HG03442 (cell line): ENCODE results near the gene SLC19A2.
"Not testable (repeated sequence)": the region's sequence is repeated elsewhere in the genome, so short reads cannot be mapped to it uniquely, and the experiment has no call there.

Source experiments
- ATAC-seq: cut with Tn5 transposase; IDR thresholded peaks from one replicate; pipeline ENCODE4 v1.9.1; 2021; ENCODE audit warnings: mild to moderate bottlenecking, moderate library complexity; ENCODE audit not compliant: unreplicated experiment

The SLC19A2 gene, protein sequence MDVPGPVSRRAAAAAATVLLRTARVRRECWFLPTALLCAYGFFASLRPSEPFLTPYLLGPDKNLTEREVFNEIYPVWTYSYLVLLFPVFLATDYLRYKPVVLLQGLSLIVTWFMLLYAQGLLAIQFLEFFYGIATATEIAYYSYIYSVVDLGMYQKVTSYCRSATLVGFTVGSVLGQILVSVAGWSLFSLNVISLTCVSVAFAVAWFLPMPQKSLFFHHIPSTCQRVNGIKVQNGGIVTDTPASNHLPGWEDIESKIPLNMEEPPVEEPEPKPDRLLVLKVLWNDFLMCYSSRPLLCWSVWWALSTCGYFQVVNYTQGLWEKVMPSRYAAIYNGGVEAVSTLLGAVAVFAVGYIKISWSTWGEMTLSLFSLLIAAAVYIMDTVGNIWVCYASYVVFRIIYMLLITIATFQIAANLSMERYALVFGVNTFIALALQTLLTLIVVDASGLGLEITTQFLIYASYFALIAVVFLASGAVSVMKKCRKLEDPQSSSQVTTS

GRCh38 chr1:169485431-169486280 is at the start of gene SLC19A2:
Gene SLC19A2 (minus strand): TSS chr1:169485944. CDS start chr1:169485766, 178 bp downstream.
- peak; percentile 97 for ATAC-seq

DNA sequence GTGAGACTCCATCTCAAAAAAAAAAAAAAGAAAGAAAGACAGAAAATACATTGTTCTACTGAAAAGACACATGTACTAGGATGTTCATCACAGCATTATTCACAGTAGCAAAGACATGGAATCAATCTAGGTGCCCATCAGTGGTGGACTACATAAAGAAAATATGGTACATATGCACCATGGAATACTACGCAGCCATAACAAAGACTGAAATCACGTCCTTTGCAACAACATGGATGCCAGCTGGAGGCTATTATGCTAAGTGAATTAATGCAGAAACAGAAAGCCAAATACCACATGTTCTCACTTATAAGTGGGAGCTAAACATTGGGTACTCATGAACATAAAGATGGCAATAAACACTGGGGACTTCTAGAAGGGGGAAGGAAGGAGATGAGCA is 48.9 kb upstream of the SLC19A2 start:
- no peak for ATAC-seq

- ATAC-seq, result not testable (repeated sequence)
Measured at GRCh38 chr1:169533528-169534190, 47.9 kb upstream of the SLC19A2 start.

DNA sequence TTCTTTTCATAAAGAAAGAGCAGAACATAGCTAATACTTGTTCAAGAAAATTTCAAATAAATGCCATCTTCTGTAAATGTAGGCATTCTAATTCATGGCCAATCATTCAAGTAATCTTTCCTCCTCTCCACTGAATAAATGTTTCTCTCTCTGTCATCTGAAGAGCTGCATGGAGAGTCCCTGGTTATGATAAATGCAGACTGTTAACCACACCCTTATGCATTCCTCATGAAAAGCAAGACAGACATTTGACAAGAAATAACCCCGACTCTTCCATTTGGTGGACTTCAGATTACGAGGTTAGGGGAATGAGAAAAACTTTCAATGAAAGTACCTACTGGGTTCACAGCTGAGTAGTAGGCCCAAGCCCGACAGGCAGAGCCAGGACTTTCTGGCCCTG is 44.7 kb upstream of the SLC19A2 start:
- ATAC-seq, result no peak

DNA sequence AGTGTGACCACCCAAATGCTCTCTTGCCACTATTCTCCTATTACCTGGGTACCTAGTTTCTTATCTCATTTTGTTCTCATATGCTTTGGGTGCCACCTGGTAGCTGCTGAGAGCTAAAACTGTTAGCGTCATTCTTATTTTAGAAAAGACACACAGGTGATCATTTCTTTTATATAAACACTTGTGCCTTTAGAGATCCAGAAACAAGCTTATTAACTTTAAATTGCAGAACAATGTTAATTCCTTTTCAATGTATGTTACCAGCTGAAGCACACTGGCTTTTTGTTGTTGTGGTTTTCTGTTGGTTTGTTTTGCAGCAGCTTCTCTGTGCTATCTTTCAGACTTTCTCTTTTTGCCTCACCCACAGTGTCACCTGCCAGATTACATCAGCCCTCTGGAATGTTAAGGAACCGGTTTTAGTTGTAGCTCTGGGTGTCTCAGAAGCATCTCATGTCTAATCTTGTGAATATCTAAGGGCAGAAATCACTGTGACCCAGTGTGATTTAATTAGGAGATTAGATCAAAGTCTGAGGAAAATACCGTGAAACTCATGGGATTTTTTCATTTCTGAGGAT is 43.4 kb upstream of the SLC19A2 start:
- no peak for ATAC-seq

- ATAC-seq, result peak; percentile 43
Measured at GRCh38 chr1:169528215-169529067, 42.7 kb upstream of the SLC19A2 start.

- ATAC-seq, result no peak
Measured at GRCh38 chr1:169527451-169528214, 41.9 kb upstream of the SLC19A2 start.

- no peak for ATAC-seq
Measured at GRCh38 chr1:169527001-169527400, 41.3 kb upstream of the SLC19A2 start.

DNA sequence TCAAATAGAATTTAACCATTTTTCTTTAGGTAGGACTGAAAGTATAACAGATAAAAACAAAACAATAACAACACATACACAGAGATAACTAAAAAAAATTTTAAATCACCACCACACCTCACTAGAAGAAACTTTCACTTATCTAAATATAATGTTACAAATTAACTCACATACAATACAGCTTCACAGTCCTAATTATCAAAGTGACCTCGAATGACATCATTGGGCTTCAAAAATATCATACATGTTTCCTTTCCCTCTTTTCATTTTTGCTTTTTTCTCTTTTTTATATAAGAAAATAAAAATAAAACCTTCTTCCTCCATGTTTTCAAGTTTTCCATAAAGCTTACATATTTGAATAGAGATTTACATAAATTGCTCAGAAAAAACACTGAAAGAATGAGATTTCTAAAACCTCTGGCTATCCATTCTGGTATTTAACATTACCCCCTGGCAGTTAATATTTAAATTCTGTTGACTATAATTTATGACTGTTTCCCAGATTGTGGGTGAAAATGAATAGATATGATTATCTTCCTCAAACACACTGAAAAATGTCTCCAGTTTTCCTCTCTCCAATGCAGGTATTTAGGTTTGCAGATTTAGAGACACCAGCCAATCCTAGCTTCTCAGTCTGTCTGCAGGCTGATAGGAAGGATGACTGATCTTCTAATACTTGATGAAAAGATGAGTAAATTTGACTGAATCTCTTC is 40.5 kb upstream of the SLC19A2 start:
- ATAC-seq, result no peak

GRCh38 chr1:169525391-169525790 is 39.6 kb upstream of the SLC19A2 start:
- no peak for ATAC-seq

DNA sequence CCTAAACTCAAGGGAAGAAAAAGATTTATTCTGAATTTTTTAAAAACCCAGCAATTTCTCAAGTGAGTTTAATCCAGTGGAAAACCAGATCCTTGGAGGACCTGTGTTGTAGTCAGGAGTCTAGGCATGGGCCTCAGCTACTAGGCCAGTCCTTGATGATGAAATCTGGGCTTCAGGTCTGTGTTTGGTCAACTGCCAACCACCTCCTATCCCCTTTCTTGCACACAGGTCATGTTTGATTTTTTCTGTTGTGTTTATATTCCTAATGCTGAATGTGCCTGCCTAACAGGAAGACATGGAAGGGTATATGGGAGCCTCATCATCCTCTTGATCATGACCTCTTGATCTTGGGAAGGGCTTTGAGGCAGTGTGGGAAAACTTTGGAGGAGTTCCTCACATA is 38.2 kb upstream of the SLC19A2 start:
- no peak for ATAC-seq

- ATAC-seq, result no peak
Measured at GRCh38 chr1:169521226-169521625, 35.5 kb upstream of the SLC19A2 start.

DNA sequence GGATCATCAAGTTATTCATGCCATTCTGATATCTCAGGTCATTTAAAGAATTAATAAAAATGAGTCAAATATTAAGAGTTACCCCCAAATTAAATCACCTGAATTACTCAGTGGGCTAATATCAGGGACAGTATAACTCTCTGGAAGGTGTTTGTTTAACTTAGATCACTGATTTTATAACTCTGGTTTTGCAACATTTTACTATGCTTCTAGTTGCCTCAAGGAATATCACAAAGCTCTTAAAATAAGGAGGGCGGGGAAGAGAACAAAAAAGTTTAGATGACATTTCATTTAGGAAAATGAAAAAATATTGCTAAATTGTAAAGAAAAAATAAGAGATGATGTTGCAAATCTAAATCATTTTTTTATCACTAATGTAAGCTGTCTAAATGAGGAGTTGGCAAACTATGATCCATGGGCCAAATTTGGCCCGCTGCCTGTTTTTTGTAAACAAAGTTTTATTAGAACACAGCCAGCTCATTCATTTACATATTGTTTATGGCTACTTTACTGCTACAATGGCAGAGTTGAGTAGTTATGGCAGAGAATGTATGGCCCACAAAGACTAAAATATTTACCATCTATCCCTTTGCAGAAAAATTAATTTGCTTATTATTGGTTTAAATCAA is 31.9 kb upstream of the SLC19A2 start:
- ATAC-seq, result no peak

GRCh38 chr1:169515641-169516040 is 29.9 kb upstream of the SLC19A2 start:
- ATAC-seq, result no peak

GRCh38 chr1:169514566-169515270 is 29.0 kb upstream of the SLC19A2 start:
- ATAC-seq, result no peak

- ATAC-seq, result no peak
Measured at GRCh38 chr1:169513208-169513607, 27.5 kb upstream of the SLC19A2 start.

DNA sequence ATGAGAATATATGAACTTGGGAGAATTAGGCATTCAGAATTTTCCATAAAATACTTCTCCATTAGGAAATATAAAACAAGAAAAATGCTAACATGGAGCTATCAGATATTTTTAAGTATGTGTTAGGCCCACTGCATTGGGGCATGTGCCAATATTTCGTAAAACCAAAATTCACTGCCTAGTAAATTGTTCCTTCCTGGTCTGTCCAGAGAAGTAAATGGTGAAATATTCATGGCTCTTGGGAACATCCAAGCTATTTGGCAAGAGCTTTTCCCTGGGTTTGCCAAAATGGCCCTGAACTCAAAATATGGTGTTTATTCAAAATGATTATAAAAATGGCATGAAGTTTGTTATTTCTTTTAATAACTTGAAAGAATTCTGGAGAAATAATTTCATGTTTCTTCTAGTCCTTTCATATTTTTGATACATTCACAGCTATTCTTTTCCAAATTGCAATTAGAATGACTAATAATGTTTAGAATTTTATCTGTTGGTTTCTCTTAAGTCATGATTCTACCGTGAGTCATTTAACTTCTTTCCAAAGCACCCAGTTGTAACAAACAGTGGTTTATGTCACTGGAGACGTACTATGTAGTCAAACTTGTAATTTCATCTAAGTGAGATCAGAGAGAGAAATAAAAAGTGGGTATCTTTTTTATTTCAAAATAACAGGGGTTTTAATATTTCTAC is 25.7 kb upstream of the SLC19A2 start:
- no peak for ATAC-seq
